Renal cortex interstitium (tissue), 11 donors: ENCODE results near the gene SLC38A4. TPM values are rescaled to one million over a fixed set of nuclear protein-coding genes. Genes with fewer than 3 reads are reported as not detected.
"Not testable (repeated sequence)": the region's sequence is repeated elsewhere in the genome, so short reads cannot be mapped to it uniquely, and the experiment has no call there.

Experiments
- DNase-seq, 11 donors: peaks; one replicate each; pipeline ENCODE4 v3.0.0-alpha.2; 2013; ENCODE audit warnings: low read depth in 9 of 11, low spot score in 4 of 11; ENCODE audit errors: extremely low read depth in 1 of 11
- polyA plus RNA-seq, 3 donors: library from polyadenylated mRNA; unstranded; fragments of 120-200 nt; gene quantifications; one replicate each; pipeline ENCODE4 v1.2.1, GENCODE V29; 2013; ENCODE audit not compliant: insufficient read length in 3 of 3

Gene SLC38A4
- polyA plus RNA-seq, 3 donors, result 13.4 to 29.0 (median 25.3) TPM

- no peak for DNase-seq
Measured at GRCh38 chr12:46749322-46749721, 76.5 kb downstream of the SLC38A4 start.

GRCh38 chr12:46744283-46744682 lies 81.5 kb downstream of the SLC38A4 start:
- DNase-seq, result no peak

- no peak for DNase-seq
Measured at GRCh38 chr12:46743456-46743855, 82.3 kb downstream of the SLC38A4 start.

- not testable (repeated sequence) for DNase-seq
Measured at GRCh38 chr12:46742271-46742670, 83.5 kb downstream of the SLC38A4 start.

GRCh38 chr12:46725332-46725731 lies 100.5 kb downstream of the SLC38A4 start:
- DNase-seq, result no peak

- no peak for DNase-seq
Measured at GRCh38 chr12:46723629-46724419, 102.0 kb downstream of the SLC38A4 start.

GRCh38 chr12:46722394-46723185 lies 103.2 kb downstream of the SLC38A4 start:
- peak in 7 of 11 donors; percentile 3 to 21 (median 9) for DNase-seq

GRCh38 chr12:46718495-46718894 lies 107.3 kb downstream of the SLC38A4 start:
- DNase-seq, result no peak

- no peak for DNase-seq
Measured at GRCh38 chr12:46717868-46718267, 107.9 kb downstream of the SLC38A4 start.

GRCh38 chr12:46717159-46717558 lies 108.6 kb downstream of the SLC38A4 start:
- DNase-seq, result no peak
